Fibroblast of skin of abdomen (primary cell): Measurements from ENCODE around the gene RALGPS1.

Experiments used
- DNase-seq: peaks from one replicate; pipeline ENCODE4 v3.0.0-alpha.2; 2013

The RALGPS1 gene

DNA sequence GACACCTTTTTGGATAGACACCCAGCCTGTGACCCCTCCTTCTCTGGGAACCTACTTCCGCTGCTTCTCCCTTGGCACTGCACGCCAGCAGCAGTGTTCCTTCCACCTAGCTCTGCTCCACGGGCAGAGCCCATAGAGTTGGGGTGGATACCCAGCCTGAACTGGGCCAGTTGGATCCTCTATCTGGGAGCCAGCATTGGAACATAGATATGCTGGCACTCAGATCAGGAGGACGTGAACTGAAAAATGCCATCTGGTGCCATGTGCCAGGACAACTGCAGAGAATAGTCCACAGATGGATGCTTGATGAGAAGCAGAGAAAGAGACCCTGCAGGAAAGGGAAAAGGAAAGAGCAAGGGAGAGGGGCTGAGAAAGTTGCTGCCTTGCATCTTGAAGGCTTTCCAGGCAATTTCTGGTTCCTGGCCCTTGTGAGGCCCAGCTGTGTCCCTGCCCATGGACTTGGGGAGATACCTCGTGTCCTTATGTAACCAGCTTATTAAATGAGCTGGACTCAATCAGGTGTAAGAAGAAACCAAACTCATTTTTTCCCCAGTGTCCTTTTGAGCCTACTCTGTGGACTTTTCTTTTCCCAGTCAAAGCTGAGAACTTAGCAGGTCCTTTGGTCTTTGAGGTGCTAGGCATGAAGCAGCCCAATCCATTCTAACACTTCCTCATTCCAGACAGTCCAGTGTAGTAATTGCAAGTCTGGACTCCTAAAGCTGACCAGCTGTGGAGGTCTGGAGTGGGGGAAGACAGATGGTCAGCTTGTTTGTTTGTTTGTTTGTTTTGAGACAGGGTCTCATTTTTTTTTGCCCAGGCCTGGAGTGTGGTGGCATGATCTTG, 168.8 kb downstream of the RALGPS1 start:
- DNase-seq: no peak

DNA sequence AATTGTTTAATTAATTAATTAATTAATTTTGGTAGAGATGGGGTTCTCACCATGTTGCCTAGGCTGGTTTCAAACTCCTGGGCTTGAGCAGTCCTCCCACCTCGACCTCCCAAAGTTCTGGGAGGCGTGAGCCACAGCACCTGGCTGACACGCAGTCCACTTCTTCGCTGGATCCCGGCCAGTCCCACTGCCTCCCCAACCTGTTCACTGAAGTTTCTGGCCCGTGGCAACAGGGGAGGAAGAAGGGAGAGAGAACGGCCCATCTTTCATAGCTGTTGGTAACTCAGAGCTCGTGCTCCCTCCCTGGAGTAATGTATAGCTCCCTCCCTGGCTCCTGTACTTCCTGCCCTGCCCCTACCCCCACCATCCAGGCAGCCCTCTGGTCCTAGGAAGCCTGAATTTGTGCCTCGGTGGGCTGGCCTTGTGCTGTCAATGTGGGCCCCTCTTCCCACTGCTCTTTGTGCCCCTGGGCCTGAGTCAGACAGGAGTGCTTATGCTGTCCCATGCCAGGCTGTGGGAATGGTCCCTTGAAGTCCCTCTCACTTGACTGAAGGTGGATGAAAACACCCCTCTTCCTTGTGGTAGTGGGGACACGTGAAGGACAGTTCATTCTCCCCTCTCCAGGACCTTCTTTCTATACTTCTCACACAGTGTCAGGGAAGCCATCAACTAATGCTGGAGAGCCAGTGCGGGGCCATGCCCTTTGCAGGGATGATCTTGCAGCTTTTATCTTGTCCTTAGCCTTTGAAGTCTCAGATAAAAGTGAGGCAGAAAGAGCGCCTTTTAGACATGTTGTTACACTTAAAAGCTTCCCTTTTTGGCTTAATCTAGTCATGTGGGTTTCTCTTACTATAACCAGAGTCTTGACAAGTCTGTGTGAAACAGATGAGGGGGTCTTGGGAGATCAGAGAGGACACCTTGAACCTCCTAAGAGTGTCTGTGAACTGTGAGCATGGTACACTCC, 169.8 kb downstream of the RALGPS1 start:
- no peak for DNase-seq

DNA sequence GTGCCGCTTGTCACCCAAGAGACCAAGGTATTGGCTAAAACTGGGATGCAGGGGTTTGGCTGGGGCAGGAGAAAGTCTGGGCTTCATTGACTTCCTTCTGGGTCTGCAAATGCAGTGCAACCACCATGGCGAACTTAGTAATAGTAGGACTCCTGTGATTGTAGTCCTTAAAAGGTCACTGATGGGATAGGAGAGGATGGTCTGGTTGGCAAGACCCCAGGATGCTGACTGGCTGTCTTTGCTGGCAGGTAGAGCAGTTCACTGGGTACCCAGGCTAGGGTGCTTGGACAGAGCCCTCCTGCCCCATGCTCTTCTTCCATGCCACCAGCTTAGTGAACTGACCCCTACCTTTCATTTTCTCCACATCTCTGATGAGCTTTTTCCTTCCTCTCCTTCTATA, 170.6 kb downstream of the RALGPS1 start:
- no peak for DNase-seq

DNA sequence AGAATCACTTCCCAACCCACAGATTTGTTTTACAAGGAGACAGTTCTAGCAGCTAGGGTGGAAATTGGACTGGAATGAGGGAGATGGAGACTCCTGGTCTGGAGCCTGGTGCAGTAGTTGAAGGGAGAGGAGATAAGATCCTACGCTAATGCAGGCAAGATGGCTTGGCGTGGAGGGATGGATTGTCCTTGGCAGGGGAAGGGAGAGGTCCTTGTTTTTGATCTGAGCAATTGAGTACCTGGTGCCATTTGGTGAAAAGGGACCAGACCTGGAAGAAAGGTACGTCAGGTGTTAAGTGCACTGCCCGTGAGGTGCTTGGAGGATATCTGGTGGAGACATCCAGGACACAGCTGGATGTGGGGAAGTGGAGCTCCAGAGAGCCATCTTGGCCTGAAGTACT, 172.2 kb downstream of the RALGPS1 start:
- DNase-seq: no peak

DNA sequence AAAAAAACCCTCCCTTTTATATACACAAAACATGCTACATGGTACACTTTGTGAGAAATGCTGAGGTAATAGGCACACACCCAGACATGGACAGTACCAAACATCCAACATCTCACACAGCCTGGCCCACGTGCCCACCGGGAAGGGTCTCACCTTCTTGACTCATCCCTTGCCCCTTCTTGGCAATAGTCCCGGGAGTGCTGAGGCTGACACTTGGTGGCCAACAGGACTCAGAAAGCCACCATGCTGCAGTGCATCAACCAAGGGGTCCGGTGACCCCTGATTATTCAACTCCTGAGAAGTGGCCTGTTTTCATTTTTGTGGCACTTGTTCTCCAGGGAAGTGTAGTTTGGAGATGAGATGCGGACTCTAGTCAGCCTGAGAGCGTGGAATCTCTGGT, 172.8 kb downstream of the RALGPS1 start:
- DNase-seq: no peak

DNA sequence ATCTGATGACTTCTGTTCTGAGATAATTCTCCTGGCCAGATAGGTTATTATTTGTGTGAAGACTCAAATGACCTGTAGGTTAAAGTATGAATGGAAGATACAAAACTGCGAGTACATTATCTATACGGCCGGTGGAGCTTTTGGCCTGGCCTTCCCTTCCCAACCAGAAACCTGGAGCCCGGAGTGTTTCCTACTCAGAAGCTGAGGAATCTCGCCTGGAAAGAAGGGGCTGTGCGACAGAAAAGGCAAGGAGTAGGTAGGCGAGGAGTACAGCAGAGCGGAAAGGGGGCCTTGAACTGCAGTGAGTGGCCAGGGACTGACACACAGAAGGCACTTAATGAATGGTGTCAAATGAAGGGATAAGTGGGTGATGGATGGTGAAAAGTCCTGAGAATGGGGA, 173.3 kb downstream of the RALGPS1 start:
- no peak for DNase-seq

DNA sequence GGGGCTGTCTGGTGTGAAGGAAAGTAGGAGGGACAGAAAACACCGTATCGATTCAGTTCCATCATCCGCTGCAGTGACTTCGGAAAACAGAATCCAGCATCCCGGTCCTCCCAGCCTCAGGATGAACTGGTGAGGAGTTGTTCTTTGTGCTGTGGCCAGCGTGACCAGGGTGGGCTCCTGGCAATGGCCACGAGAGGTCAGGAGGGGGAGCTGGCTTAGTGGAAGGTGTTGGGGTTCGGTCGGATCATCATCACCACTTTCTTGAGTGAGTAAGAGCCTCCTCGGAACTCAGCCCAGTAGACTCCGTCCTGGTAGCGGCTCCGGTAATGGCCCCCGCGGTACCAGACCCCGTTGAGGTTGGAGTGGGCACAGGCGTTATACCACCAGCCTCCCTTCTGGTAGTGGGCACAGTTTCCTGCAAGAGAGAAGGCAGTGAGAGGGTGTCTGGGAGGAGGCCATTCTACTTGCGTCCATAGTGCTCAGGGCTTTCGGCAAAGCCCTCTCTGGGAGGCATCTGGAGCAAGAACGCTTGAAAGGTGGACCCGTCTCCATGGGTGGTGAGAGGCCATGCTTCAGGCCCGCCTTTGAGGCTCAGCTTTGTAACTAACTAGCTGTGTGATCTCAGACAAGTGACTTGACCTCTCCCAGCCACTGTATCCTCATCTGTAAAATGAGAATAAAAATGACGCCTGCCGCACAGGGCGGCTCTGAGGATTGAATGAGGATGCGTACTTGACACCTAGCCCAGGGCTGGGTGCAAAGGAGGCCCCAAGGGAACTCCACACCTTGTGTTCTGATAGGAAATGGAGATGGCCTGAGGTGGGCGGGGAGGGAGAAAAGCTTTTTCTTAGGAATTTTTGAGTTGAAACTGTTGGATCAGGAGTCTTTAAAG, 174.4 kb downstream of the RALGPS1 start:
- DNase-seq: no peak

DNA sequence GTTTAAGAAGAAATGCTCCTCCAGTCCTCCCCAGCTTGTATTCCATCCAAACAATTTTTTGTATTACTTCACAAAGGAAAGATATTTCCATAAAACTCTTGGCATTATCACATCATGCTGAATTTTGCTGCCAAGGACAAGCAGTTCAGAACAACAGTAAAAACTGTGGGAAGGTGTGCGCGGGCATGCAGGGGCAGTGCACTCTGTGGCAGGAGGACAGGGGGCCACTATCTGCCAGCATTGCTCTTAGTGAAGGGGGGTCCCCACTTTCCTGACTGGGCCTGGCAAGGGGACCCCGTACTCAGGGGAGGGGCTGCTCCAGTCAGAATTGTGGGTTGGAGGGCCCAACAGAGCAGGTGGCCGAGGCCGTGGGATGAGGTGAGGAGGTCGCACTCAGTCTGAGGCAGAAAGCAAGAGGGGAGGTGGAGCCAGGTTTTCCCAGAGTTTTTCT, 175.1 kb downstream of the RALGPS1 start:
- DNase-seq: no peak

DNA sequence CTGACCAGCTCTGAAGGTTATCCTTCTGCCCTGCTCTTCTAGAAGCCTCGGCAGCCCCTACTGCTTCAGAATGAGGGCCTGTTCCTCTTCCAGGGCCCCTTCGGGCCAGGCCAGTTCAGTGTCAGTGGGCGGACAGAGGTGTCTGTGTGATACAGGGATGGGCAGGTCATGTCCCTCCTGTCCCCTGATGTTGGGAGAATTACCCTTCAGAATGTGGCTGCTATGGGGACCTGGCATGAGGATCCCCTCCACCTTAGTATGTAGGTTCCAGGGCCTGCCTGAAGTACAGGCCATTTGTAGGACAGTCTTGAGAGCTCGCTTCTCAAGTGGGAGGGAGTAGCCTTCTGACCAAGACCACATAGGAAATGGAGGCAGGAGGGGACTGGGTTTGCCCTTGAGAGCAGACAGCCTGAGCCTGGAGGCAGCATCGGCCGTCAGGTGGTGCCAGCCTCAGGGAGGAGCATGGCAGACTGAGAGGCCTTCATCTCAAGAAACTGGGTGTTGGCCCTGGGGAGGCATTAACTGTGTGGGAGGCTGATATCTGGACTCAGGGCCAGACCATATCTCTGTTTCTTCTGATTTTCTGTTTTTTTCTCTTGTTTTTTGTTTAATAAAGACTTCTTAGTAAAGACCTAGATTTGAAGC, 175.9 kb downstream of the RALGPS1 start:
- no peak for DNase-seq

DNA sequence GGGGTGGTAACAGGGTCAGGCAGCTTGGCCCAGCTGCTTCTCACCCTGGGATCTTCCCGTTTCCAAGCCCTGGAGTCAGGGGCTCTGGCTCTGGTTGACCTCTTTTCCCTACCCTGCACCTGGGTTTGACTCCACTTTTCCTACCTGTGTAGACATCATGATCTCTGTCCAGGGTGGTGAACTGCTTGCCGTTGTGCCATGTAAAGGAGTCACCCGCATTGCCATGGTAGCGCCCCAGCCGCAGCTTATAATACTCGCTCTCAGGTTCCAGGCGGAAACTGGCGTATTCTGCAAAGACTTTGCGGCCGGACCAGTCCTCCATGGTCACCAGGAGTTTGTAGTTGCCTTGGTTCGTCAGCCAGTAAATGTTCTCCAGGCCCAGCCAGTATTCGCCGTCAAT, 176.9 kb downstream of the RALGPS1 start:
- DNase-seq: no peak

DNA sequence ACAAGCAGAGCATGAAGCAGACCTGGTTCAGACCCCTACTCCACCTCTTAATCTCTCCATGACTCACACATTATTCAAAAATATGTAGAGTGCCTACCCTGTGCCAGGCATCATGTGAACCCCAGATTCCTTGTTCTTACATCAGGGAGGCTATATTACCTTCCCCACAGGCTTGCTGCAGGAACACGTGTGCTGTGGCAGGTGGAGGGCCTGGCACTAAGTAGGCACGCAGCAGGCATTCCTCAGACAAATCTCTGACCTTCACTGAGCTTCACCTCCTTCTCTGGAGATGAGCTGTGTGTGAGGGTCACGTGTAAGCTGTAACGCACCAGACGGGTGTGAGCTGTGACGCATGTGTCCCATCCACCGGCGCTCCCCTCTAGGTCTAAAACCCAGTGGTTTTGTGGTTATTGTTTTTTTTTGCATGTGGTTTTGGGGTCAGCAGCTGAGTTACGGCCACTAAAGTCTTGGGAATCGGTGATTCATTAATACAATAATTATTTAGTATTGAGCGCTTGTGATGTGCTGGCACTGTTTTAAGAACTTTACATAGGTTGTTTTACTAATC, 177.5 kb downstream of the RALGPS1 start:
- no peak for DNase-seq

DNA sequence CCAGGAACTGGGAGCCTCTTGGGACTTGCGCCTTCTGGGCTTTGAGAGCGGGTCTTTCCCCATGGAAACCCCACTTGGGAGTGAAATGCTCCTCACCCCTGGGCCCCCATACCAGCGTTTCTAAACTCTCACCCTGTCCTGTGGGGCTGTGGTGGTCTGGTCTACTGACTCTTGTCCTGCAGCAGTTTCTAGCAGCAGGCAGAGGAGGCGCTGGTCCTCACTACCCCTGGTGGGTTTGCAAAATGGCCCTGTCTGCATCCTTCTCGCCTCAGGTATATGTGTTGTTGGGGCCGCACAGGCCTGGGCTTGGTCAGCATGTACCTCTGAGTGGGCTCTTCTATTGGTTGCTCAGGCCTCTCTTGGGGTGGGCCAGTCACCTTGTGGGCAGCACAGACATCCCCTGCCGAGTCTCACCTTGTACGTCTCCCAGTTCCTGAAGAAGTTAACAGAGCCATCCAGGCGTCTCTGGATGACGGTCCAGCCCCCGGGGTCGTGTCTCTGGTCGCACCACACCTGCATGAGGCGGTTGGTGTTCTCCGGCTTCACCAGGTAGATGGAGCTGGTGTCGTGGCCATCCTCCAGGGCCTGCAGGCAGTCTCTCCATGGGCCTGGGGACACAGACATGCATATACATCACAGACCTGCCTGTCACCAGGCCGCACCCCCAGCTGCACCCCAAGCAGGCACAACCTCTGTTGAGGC, 178.9 kb downstream of the RALGPS1 start:
- no peak for DNase-seq

DNA sequence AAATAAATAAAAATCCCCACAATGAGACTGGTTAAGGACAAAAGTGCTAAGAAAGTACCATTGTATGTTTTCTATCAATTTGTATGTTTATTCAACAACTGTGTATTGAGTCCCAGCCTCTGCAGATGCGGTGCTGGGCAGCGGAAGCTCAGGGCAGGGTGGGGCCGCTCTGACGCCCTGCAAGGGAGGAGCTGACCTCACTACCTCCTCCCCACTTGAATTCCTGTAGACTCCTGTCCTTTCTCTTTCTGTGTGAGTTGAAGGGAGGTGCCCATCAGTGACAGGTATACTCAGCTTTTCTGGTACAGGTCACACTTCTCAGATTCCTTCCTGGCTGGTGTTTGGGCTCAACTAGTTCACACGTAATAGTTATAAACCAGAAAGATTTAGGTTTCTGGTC, 180.8 kb downstream of the RALGPS1 start:
- no peak for DNase-seq

DNA sequence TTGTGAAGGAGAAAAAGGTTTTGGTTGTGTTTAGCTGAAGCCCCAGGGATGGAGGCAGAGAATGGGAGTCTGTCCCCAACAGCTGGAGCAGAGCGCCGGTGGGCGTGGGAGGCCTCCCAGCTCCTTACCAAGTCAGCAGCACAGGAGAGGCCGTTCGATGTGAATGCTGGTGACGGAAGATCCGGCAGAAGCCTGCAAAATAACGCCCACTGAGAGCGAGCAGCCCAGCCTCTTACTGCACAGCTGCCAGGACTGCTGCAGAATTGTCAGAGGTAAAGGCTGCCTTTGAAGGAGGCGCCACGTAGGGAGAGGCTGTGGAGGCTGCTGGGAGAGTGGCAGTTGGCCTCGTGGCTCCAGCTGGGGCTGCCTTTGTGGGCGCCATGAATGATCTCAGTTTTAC, 181.6 kb downstream of the RALGPS1 start:
- no peak for DNase-seq

DNA sequence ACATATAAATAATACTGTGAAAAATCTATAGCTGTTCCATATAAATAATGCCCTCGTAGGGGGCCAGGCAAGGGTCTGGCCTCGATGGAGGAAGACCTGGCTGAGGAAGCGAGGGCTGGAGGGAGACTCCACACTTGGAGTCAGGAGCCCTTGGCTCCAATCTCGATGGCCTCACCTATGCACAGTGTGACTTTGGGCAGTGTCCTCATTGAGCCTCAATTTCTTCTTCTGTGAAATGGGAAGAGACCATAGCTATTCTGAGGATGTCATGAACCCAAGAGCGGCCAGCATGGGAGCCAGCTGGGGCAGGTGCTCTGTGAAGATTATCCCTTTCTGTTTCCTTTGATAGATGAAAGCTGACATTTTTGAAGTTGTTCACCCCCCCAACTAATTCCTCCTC, 183.1 kb downstream of the RALGPS1 start:
- DNase-seq: no peak

DNA sequence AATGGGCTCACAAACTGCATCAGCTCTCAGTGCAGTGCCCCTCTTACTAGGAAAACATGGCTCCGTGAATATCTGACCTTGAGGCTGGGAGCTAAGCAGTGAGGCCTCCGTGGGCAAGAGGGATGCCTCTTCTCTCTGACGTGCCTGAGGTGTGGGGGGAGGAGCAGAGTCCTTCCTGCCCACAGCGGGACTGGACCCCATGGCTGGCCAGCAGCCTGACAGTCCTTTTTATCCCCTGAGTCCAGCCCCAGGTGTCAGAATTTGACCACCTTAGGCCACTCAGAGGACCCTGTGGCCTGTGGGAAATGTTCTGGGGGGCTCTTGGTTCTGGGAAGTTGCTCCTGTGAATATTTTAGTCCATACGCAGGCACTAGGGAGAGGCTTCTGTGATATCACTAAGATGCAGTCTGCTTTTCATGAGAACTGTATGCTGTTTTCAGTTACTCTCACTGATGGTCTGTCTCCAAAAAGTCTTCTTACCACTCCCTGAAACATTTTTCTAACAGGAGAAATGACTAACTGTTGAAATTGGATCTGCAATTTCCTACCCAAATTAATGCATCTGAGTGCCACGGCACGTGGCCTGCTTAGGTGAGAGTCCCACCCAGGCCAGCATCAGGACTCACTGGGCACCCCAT, 184.5 kb downstream of the RALGPS1 start:
- no peak for DNase-seq

DNA sequence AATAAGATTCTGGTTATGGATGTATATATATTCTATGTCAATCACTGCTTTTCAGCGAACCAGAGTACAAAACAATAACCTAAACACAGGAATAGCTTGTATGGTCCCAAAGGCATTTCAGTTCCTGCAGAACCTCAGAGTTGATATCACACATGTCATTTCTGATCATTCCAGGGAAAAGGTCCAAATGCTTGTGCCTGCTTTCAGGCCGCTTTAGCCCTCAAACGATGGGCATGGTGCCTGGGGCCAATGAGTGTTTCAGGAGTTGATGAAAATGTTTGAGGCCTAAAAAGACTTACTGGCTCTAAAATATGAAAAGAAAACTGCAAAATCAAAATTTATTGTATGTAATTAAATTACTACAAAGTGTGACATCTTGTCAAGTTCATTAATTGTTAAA, 185.1 kb downstream of the RALGPS1 start:
- no peak for DNase-seq

DNA sequence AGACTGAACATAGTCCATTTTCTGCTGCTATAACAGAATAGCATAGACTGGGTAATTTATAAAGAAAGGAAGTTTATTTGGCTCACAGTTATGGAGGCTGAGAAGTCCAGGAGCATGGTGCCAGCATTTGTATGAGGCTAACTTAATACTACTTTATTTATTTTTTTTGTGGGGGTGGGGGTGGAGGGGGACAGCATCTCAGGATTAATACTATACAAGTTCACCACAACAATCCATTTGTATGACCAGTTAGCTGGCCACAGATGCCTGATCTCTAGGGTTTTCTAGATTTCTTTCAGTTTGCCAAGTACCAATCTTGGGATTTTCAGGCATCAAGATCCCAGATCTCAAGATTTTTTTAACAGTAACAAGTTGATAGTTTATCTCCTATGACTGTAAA, 187.6 kb downstream of the RALGPS1 start:
- DNase-seq: no peak

DNA sequence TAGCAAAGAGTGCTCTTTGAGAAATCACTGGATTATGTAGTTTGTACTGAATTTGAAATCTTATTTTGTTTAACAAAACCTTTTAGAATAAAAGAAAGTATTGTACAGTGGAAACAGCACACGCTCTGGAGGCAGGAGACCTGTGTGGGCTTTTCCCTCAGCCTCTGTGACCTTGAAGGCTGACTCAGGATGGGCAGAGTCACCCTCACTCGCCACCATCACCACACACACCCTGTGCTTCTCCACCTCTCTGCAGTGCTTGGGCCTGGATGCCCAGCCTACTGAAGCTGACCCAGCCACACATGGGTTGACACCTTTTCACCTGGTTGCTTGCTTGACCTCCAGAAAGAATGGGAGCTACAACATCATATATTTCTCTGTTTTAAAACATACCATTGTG, 188.2 kb downstream of the RALGPS1 start:
- no peak for DNase-seq

DNA sequence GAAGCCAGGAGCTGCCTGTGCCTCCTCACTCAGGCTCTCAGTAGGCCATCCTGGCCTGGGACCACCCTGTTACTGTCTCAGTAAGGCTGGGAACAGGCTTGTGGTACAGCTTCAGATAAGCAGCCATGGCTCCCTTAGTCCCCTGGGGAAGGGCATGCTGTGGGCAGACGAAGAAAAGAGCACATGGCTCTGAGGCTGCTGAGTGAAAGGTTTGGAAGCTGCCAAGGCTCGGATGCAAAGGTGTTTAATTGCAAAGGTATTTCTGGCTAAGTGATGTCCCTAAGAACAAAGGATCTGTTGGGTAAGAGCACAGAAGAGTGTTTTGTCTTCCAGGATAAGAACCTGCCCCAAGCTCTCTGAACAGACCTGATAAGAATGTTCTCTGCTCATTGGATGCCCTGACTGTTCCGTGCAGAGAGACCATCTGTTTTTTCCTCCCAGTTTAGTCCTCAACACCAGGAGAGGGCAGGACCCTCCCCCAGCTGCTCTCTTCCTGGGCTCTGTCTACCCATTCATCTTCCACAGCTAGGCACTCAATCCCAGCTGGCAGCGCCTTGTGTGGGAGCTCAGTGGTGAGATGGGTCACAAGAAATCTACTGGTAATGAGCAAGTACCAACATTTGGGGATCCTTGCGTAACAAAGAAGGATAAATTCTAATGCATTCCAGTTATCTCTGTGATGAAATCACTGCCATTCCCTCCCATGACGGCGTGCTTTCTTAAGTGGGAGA, 190.2 kb downstream of the RALGPS1 start:
- peak; percentile 13 for DNase-seq
